Stromal cell of bone marrow (primary cell): Measurements from ENCODE around the gene SYMPK.
"Not testable (repeated sequence)": the region's sequence is repeated elsewhere in the genome, so short reads cannot be mapped to it uniquely, and the experiment has no call there.

ENCODE experiments used
- DNase-seq: peaks from one replicate; pipeline ENCODE4 v3.0.0-alpha.2; 2012; ENCODE audit warnings: low read depth

Gene SYMPK

GRCh38 chr19:45804140-45804958 lies 58.6 kb downstream of the SYMPK start:
- DNase-seq, result no peak

GRCh38 chr19:45801603-45802175 lies 61.3 kb downstream of the SYMPK start:
- no peak for DNase-seq

GRCh38 chr19:45800070-45800553 lies 62.8 kb downstream of the SYMPK start:
- DNase-seq, result no peak

DNA sequence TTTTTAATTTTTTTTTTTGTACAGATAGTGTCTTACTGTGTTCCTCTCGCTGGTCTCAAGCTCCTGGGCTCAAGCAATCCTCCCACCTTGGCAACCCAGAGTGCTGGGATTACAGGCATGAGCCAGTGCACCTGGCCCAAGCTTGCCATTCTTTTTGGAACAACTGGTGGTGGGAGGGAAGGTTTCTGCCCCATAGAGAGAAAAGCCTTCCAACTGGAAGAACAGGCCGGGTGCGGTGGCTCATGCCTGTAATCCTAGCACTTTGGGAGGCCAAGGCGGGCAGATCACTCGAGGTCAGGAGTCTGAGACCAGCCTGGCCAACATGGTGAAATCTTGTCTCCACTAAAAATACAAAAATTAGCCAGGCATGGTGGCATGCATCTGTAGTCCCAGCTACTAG lies 63.4 kb downstream of the SYMPK start:
- DNase-seq, result not testable (repeated sequence)

GRCh38 chr19:45798995-45799517 lies 63.9 kb downstream of the SYMPK start:
- peak; percentile 65 for DNase-seq

DNA sequence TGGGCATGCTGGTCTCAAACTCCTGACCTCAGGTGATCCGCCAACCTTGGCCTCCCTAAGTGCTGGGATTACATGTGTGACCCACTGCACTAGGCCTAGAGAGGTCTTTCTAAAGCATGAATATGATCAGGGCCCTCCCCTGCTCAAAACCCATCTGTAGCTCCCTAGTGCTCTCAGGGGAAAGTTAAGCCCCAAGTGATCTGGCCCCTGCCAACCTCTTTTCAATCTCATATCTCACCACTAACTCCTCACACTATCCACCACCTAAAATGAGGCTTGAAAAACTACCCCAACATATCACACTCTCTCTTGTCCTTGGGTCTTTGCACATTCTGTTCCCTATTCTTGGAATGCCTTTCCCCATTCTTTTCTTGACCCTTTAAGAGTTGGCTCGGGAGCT lies 68.3 kb downstream of the SYMPK start:
- no peak for DNase-seq

- DNase-seq, result no peak
Observed at GRCh38 chr19:45793876-45794275, 69.1 kb downstream of the SYMPK start.

DNA sequence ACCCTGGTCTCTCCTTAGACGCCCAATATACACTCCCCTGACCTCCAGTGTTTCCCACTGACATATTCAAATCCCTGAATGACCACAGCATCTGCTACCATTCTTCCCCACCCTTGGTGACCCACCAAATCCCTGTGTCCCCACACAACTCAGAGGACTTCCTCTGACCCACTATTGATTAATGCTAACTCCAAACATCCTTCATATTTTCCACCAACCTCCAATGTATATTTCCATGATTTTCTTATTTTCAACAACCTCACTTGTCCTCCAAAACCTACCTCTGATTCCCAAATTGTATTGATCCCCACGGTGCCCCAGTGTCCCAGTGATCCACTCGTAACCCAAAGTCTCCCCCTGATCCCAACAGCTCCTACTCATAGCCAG lies 69.8 kb downstream of the SYMPK start:
- no peak for DNase-seq

GRCh38 chr19:45792470-45793177 lies 70.3 kb downstream of the SYMPK start, which contains the start of gene DMWD:
Gene DMWD, minus strand, starts transcription at chr19:45792845. Its CDS starts 89 bp downstream, at chr19:45792756.
- peak; percentile 95 for DNase-seq

DNA sequence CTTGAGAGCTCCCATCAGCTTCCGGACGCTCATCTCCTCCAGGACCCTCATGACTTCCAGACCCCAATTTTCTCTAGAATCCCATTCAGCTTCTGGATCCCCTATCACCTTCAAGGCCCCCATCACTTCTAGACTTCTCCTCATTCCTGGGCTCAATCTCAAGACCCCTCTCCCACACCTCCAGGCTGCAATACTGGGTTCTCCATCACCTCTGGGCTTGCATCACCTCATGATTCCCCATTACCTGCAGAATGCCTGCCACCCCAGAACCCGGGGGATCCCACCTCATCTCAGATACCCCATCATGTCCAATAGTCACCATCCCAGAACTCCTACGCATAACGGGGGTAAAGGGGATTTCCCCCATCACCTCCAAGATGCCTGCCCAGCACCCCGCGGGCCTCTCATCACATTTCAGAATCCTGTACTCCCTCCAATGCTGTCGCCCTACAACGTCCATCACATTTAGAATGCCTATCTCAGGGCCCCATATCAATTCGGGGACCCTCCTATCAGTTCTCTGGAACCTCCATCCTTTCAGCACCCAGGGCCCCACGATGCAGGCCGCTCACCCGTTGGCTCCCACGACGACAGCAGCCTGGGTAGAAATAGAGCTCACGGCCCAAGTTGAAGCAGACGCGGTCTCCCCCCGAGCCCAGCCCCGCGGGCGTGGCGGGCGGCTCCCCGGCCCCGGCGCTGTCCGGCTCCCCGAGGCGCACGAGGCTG lies 71.0 kb downstream of the SYMPK start:
- DNase-seq, result no peak

GRCh38 chr19:45790942-45791341 lies 72.0 kb downstream of the SYMPK start:
- DNase-seq, result no peak

DNA sequence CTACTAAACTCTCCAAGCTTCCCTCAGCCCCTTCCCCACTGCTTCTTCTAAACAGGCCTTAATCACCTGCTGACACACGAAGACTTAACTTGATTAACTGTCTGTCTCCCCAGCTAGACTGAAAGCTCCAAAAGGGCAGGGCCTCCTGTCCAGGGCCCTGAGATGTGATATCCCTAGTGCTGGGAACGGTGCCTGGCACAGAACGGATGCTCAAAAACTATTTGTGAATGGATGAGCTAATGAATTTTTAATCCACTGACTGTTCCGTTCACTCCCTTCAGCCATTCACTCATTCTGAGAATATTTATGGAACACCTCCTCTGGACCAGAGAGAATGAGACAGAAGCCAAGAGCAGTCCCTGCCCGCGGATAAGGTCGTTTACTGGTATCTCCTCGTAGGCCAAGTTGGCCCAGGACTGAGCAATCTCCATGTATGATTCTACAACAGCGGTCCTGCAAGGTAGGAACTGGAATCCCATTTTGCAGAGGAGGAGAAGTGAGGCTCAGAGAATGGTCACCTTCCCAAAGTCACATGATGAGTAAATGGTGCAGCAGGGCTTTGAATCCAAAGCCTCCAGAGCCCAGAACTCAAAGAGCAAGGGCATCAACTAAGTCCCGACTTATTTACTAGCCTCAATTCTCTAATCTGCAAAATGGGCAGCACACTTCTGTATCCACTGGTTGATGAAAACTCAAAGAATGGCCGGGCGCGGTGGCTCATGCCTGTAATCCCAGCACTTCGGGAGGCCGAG lies 73.7 kb downstream of the SYMPK start:
- no peak for DNase-seq

- DNase-seq, result no peak
Observed at GRCh38 chr19:45786533-45786894, 76.4 kb downstream of the SYMPK start.

- DNase-seq, result no peak
Observed at GRCh38 chr19:45785781-45786532, 77.0 kb downstream of the SYMPK start.

DNA sequence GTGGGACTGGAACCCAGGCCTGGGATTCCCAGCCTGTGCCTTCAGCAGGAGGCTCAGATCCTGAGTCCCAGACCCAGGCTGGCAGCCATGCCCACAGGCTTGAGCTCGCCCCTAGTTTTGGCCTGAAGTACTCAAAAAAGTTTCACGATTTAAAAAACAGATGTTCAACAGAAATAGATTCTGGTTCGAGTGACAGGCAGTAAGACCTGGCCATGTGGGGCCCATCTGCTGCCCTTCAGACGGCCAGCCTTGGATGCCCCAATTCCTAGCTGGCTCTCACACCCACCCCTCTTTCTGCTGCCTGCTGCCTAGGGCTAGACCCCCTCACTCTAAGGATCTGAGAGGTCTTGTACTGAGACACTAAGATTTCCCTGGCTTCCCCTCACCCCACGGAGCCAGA lies 77.8 kb downstream of the SYMPK start:
- no peak for DNase-seq

- no peak for DNase-seq
Observed at GRCh38 chr19:45784096-45784495, 78.9 kb downstream of the SYMPK start.

DNA sequence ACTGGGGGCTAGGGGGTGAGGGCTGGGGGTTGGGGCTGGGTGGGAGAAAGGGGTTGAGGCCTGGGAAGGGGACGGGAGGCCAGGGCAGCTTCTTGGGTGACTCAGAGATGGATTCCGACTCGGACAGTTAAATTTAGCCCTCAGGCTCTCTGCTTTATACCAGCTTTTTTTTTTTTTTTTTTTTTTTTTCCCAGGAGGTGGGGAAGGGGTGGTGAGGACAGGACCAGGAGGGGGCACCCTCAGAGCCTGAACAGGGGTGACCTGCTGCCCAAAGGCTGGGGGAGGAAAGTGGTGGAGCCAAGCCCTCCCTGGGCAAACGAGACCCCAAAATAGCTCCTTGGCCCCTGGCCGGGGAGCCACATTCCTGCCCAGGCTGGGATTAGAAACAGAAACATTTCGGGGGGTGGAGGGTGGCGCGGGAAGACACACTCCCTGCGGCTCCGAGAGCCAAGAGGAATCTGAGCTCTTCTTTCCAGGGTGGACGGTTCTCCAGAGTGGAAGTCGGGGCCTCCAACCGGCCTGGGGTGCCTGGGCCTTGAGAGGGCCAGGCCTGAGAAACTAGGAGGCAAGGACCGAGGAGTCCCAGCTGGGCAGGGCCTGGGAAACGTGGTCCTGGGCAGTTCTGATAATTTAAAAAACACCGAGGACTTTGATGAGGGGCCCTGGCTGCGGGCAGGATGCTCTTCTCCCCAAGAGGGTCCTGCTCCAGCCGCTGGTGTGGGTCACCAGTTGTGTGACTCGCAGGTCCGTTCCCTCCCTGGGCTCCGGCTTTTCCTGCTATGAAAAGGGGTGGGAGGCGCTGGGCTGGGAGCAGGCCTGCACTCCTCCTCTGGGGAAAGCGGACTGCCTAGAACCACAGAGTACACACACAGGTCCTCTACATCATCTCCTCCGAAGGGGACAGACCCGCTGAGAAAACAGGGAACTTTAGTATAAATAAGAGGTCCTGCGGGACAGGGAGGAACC lies 79.8 kb downstream of the SYMPK start:
- DNase-seq, result peak; percentile 58

GRCh38 chr19:45782162-45782691 lies 80.7 kb downstream of the SYMPK start, which contains the start of gene DMPK:
Gene DMPK, minus strand, starts transcription at chr19:45782490. Its CDS starts 138 bp downstream, at chr19:45782352.
- DNase-seq, result no peak
